Nephron (organoid): Measurements from ENCODE around the gene TST.

Source experiments
- H3K27ac Mint-ChIP-seq, 3 experiments: 2 replicates each; pipeline ENCODE4 v1.8.0; 2020; ENCODE audit warnings: mixed read lengths in 3 of 3, mild to moderate bottlenecking in 2 of 3, moderate library complexity in 1 of 3
- H3K27me3 Mint-ChIP-seq: 2 replicates; pipeline ENCODE4 v1.8.0; 2021; ENCODE audit warnings: low read depth, mild to moderate bottlenecking, moderate library complexity, mixed read lengths
- H3K36me3 Mint-ChIP-seq: 2 replicates; pipeline ENCODE4 v1.8.0; 2020; ENCODE audit warnings: low read depth, mixed read lengths
- H3K4me1 Mint-ChIP-seq: 2 replicates; pipeline ENCODE4 v1.8.0; 2020; ENCODE audit warnings: mixed read lengths
- H3K4me3 Mint-ChIP-seq, 3 experiments: 2 replicates each; pipeline ENCODE4 v1.8.0; 2020; ENCODE audit warnings: mild to moderate bottlenecking in 3 of 3, mixed read lengths in 3 of 3, moderate library complexity in 2 of 3
- H3K9me3 Mint-ChIP-seq: 2 replicates; pipeline ENCODE4 v1.8.0; 2020; ENCODE audit warnings: mixed read lengths
- CTCF ChIP-seq, 3 experiments: fragments of 200-600 bp; sonication (generic); IDR thresholded peaks; one replicate each; pipeline ENCODE4 v1.5.0; 2021; ENCODE audit warnings: antibody characterized with exemption in 3 of 3; ENCODE audit not compliant: unreplicated experiment in 3 of 3

The TST gene

GRCh38 chr22:37019309-37020191, at the start of gene TST, which contains the start of gene MPST:
TST (minus strand) TSS chr22:37019447; CDS start chr22:37018732, 715 bp downstream.
MPST (plus strand) TSS chr22:37019742; CDS start chr22:37019837, 95 bp downstream.
- Mint-ChIP-seq H3K4me3 (peak within 1 kb of the TSS; percentile 94 to 96 (median 95)), H3K4me1 (peaks cover 20% of the 10 kb centered on the region), H3K9me3 (no peaks in the 10 kb centered on the region), H3K27me3 (no peaks in the 10 kb centered on the region), H3K27ac (peak within 1 kb of the TSS; percentile 91 to 99 (median 97)), H3K36me3 (peaks cover 4% of the 10 kb centered on the region)
- peak in 1 of 3 experiments; percentile 7 for TF ChIP-seq CTCF (IDR thresholded peaks at IDR 0.05; ENCODE audit: unreplicated experiment in 3 of 3)

- H3K27me3 Mint-ChIP-seq: peaks cover 23% of the 10 kb centered on the region
- peak in 1 of 3 experiments; percentile 19 for TF ChIP-seq CTCF (IDR thresholded peaks at IDR 0.05; ENCODE audit: unreplicated experiment in 3 of 3)
- no peak overlapping the region for H3K4me3 Mint-ChIP-seq
- no peaks in the 10 kb centered on the region for H3K36me3 Mint-ChIP-seq
- H3K4me1 Mint-ChIP-seq: no peaks in the 10 kb centered on the region
- H3K9me3 Mint-ChIP-seq: no peaks in the 10 kb centered on the region
- H3K27ac Mint-ChIP-seq: no peak overlapping the region
Observed at GRCh38 chr22:37068859-37069258, 49.6 kb upstream of the TST start.

GRCh38 chr22:37067428-37067827, 48.2 kb upstream of the TST start:
- Mint-ChIP-seq H3K9me3 (no peaks in the 10 kb centered on the region), H3K4me3 (no peak overlapping the region), H3K36me3 (no peaks in the 10 kb centered on the region), H3K27ac (no peak overlapping the region), H3K4me1 (no peaks in the 10 kb centered on the region), H3K27me3 (peaks cover 23% of the 10 kb centered on the region)
- TF ChIP-seq CTCF (IDR thresholded peaks at IDR 0.05; ENCODE audit: unreplicated experiment in 3 of 3): no peak

- Mint-ChIP-seq H3K4me3 (no peak overlapping the region), H3K4me1 (no peaks in the 10 kb centered on the region), H3K36me3 (no peaks in the 10 kb centered on the region), H3K27ac (no peak overlapping the region), H3K27me3 (peaks cover 23% of the 10 kb centered on the region), H3K9me3 (no peaks in the 10 kb centered on the region)
- no peak for TF ChIP-seq CTCF (IDR thresholded peaks at IDR 0.05; ENCODE audit: unreplicated experiment in 3 of 3)
Observed at GRCh38 chr22:37065961-37066360, 46.7 kb upstream of the TST start.

- TF ChIP-seq CTCF (IDR thresholded peaks at IDR 0.05; ENCODE audit: unreplicated experiment in 3 of 3): no peak
- peaks cover 23% of the 10 kb centered on the region for H3K27me3 Mint-ChIP-seq
- H3K4me1 Mint-ChIP-seq: no peaks in the 10 kb centered on the region
- no peak overlapping the region for H3K4me3 Mint-ChIP-seq
- H3K36me3 Mint-ChIP-seq: no peaks in the 10 kb centered on the region
- H3K9me3 Mint-ChIP-seq: no peaks in the 10 kb centered on the region
- no peak overlapping the region for H3K27ac Mint-ChIP-seq
Observed at GRCh38 chr22:37065180-37065579, 45.9 kb upstream of the TST start.
